Fibroblast of lung (primary cell): Measurements from ENCODE around the gene CC2D2B. TPM values are rescaled to one million over a fixed set of nuclear protein-coding genes. Genes with fewer than 3 reads are reported as not detected.

Experiments
- DNase-seq, 2 donors: peaks; one replicate each; pipeline versions ENCODE4 v3.0.0 to v3.0.0-alpha.2; 2010; ENCODE audit warnings: low read depth in 2 of 2
- H2AFZ ChIP-seq: 2 replicates; pipeline ENCODE4 v1.5.1; 2012; ENCODE audit warnings: low read length, control low read depth, inconsistent platforms
- H3K27ac ChIP-seq: 2 replicates; pipeline ENCODE4 v1.5.1; 2011; ENCODE audit warnings: low read length, control low read depth; ENCODE audit not compliant: insufficient read depth
- H3K27me3 ChIP-seq: 2 replicates; pipeline ENCODE4 v1.5.1; 2011; ENCODE audit warnings: mild to moderate bottlenecking, low read length; ENCODE audit not compliant: control insufficient read depth, insufficient read depth
- H3K36me3 ChIP-seq: 2 replicates; pipeline ENCODE4 v1.5.1; 2011; ENCODE audit warnings: low read length; ENCODE audit not compliant: control insufficient read depth, insufficient read depth
- H3K4me1 ChIP-seq: 2 replicates; pipeline ENCODE4 v1.5.1; 2011; ENCODE audit warnings: low read length; ENCODE audit not compliant: control insufficient read depth, insufficient read depth; ENCODE audit errors: extremely low read depth
- H3K4me2 ChIP-seq: 2 replicates; pipeline ENCODE4 v1.5.1; 2011; ENCODE audit warnings: low read length, control low read depth; ENCODE audit not compliant: insufficient read depth; ENCODE audit errors: extremely low read depth
- H3K4me3 ChIP-seq, 4 experiments: fragments of 200-600 bp in 1 of 4; sonication (generic) in 1 of 4; replicated peaks in 1 of 4; 2 replicates each; pipeline ENCODE4 v1.5.1; 2011 to 2016; ENCODE audit warnings: low read length in 4 of 4, low read depth in 3 of 4, mild to moderate bottlenecking in 3 of 4, control low read depth in 2 of 4, inconsistent platforms in 1 of 4, mixed read lengths in 1 of 4; ENCODE audit not compliant: insufficient read depth in 1 of 4; ENCODE audit errors: control extremely low read depth in 1 of 4
- H3K79me2 ChIP-seq: 2 replicates; pipeline ENCODE4 v1.5.1; 2012; ENCODE audit warnings: mild to moderate bottlenecking, low read length, inconsistent platforms; ENCODE audit not compliant: control insufficient read depth, insufficient read depth
- H3K9ac ChIP-seq: 2 replicates; pipeline ENCODE4 v1.5.1; 2011; ENCODE audit warnings: mild to moderate bottlenecking, low read length, control low read depth; ENCODE audit not compliant: insufficient read depth
- H3K9me3 ChIP-seq: 2 replicates; pipeline ENCODE4 v1.5.1; 2012; ENCODE audit warnings: low read depth, low read length; ENCODE audit not compliant: control insufficient read depth, insufficient read depth
- H4K20me1 ChIP-seq: 2 replicates; pipeline ENCODE4 v1.5.1; 2011; ENCODE audit warnings: low read length; ENCODE audit not compliant: control insufficient read depth, insufficient read depth; ENCODE audit errors: extremely low read depth
- EZH2 ChIP-seq: IDR thresholded peaks from 2 replicates; pipeline ENCODE4 v1.5.1; 2012; ENCODE audit warnings: low read length, control low read depth, mild to moderate bottlenecking; ENCODE audit errors: missing control alignments
- polyA plus RNA-seq, 2 donors: library from polyadenylated mRNA; depleted of rRNA in 1 of 2; stranded (reverse) in 1 of 2; unstranded in 1 of 2; fragments of >200 nt; gene quantifications; 2 replicates each; pipeline ENCODE4 v1.2.1, GENCODE V29; 2011 to 2012; ENCODE audit warnings: missing spikeins in 1 of 2
- total RNA-seq: library from RNA; depleted of rRNA; stranded (reverse); fragments of >200 nt; gene quantifications from 2 replicates; pipeline ENCODE4 v1.2.1, GENCODE V29; 2014
- TF ChIP-seq, protein P1 (sequence below), 2 donors: IDR thresholded peaks in 1 of 2; conservative IDR thresholded peaks in 1 of 2; 1 replicate in 1 of 2; 2 replicates in 1 of 2; pipeline ENCODE4 v1.5.1; 2011 to 2012; ENCODE audit warnings: low read length in 2 of 2, control low read depth in 1 of 2, inconsistent platforms in 1 of 2, low read depth in 1 of 2, mild to moderate bottlenecking in 1 of 2

Gene CC2D2B
- total and polyA plus RNA-seq, 2 donors (not counting 1 experiment from before 2014, with no cell fraction given): 0.33 TPM; not detected in 1

DNA sequence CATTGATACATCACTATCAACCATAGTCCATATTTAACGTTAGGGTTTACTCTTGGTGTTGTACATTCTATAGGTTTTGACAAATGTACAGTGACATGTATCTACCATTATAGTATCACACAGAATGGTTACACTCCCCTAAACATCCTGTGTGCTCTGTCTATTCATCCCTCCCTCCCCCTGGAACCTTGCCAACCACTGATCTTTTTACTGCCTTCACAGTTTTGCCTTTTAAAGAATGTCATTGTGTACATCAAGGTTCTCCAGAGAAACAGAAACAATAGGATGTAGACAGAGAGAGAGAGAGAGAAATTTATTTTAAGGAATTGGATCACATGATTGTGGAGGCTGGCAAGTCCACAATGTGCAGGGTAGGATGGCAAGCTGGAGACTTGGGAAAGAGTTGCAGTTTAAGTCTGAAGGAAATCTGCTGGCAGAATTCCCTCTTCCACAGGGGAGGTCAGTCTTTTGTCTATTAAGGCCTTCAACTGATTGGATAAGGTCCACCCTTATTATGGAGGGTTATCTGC, 90.5 kb downstream of the CC2D2B start:
- H3K4me3 ChIP-seq: no peak overlapping the region
- H3K9ac ChIP-seq: no peak overlapping the region
- no peak overlapping the region for H3K27ac ChIP-seq
- no peak for DNase-seq
- no peaks in the 10 kb centered on the region for H3K36me3 ChIP-seq
- no peak overlapping the region for H3K4me2 ChIP-seq
- no peak for TF ChIP-seq EZH2
- TF ChIP-seq, protein P1, sequence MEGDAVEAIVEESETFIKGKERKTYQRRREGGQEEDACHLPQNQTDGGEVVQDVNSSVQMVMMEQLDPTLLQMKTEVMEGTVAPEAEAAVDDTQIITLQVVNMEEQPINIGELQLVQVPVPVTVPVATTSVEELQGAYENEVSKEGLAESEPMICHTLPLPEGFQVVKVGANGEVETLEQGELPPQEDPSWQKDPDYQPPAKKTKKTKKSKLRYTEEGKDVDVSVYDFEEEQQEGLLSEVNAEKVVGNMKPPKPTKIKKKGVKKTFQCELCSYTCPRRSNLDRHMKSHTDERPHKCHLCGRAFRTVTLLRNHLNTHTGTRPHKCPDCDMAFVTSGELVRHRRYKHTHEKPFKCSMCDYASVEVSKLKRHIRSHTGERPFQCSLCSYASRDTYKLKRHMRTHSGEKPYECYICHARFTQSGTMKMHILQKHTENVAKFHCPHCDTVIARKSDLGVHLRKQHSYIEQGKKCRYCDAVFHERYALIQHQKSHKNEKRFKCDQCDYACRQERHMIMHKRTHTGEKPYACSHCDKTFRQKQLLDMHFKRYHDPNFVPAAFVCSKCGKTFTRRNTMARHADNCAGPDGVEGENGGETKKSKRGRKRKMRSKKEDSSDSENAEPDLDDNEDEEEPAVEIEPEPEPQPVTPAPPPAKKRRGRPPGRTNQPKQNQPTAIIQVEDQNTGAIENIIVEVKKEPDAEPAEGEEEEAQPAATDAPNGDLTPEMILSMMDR (conservative IDR thresholded peaks at IDR 0.05 in 1 of 2, IDR thresholded peaks at IDR 0.05 in 1 of 2; ENCODE audit: low read depth in 1 of 2, low read length in 2 of 2): no peak
- no peaks in the 10 kb centered on the region for H3K9me3 ChIP-seq
- H3K79me2 ChIP-seq: no peaks in the 10 kb centered on the region
- H4K20me1 ChIP-seq: no peaks in the 10 kb centered on the region
- no peaks in the 10 kb centered on the region for H3K4me1 ChIP-seq
- H2AFZ ChIP-seq: no peak overlapping the region
- no peaks in the 10 kb centered on the region for H3K27me3 ChIP-seq

DNA sequence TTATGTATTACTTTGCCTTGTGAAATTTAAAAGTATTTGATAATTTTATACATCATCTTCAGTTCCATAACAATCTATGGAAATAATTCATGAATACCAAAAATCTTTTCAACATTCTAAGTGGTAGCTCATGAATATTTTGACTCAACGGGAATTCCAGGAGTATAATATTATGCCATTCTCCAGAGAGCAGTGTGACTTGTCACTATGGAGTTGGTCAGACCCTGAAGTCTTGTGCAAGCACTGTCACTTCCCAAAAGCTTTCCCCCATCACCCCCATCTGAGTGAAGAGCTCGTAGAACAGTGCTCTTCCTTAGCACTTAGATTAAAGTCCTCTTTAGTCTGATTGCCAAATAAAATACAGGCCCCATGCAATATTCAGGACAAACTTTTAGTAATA, 106.2 kb downstream of the CC2D2B start:
- Histone ChIP-seq H2AFZ (no peak overlapping the region), H3K36me3 (no peaks in the 10 kb centered on the region), H4K20me1 (no peaks in the 10 kb centered on the region), H3K27ac (no peak overlapping the region), H3K79me2 (no peaks in the 10 kb centered on the region), H3K4me3 (no peak overlapping the region), H3K4me2 (no peak overlapping the region), H3K4me1 (no peaks in the 10 kb centered on the region), H3K27me3 (no peaks in the 10 kb centered on the region), H3K9me3 (no peaks in the 10 kb centered on the region), H3K9ac (no peak overlapping the region)
- no peak for DNase-seq
- TF ChIP-seq, protein P1 (conservative IDR thresholded peaks at IDR 0.05 in 1 of 2, IDR thresholded peaks at IDR 0.05 in 1 of 2; ENCODE audit: low read depth in 1 of 2, low read length in 2 of 2): no peak
- no peak for TF ChIP-seq EZH2

DNA sequence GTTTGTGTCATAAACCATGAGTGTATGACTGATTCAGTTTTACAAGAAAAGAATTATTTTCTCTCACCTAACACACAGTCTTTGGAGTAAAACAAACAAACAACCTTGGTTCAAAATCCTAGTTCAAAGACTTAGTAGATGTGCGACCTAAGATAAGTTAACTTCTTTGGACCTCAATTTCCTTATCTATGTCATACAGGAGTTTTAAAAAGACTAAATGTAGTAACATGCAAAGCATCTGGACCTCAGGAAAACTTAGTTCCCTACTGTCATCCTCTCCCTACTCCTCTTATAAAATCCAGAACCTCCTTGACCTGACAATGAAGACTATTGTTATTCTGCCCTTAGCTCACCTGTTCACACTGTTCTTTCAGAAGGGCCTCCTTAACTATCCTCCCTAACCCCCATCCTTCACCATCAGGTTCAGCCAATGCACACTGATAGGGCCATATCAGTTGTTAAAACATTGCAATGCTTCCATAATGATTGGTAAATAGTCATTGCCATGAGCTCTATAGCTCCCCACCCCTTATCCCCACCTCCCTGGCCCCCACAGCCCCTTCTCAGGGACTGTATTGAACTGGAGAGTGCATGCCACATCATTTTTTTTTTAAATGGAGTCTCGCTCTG, 106.8 kb downstream of the CC2D2B start:
- no peaks in the 10 kb centered on the region for H3K27me3 ChIP-seq
- no peak overlapping the region for H3K27ac ChIP-seq
- H3K4me1 ChIP-seq: no peaks in the 10 kb centered on the region
- H2AFZ ChIP-seq: no peak overlapping the region
- H3K79me2 ChIP-seq: no peaks in the 10 kb centered on the region
- TF ChIP-seq EZH2: no peak
- TF ChIP-seq, protein P1 (conservative IDR thresholded peaks at IDR 0.05 in 1 of 2, IDR thresholded peaks at IDR 0.05 in 1 of 2; ENCODE audit: low read depth in 1 of 2, low read length in 2 of 2): no peak
- H3K9me3 ChIP-seq: no peaks in the 10 kb centered on the region
- H3K36me3 ChIP-seq: no peaks in the 10 kb centered on the region
- H3K9ac ChIP-seq: no peak overlapping the region
- H3K4me2 ChIP-seq: no peak overlapping the region
- H3K4me3 ChIP-seq: no peak overlapping the region
- H4K20me1 ChIP-seq: no peaks in the 10 kb centered on the region
- DNase-seq: no peak
